Measurements from ENCODE around the gene POLE. TPM values are rescaled to one million over a fixed set of nuclear protein-coding genes. Genes with fewer than 3 reads are reported as not detected.

The POLE gene
- total and polyA plus RNA-seq, 2 donors from 2014 or later = 5.3 to 23.0 TPM

GRCh38 chr12:132606927-132607326, 80.2 kb downstream of the POLE start:
- H3K27me3 ChIP-seq (ENCODE audit: control insufficient read depth, insufficient read depth, low read length) = no peaks in the 10 kb centered on the region
- H3K4me1 ChIP-seq (ENCODE audit: control insufficient read depth in 2 of 3, insufficient read depth in 2 of 3, low read depth in 1 of 3, low read length in 3 of 3) = peaks cover 0 to 16% (median 0%) of the 10 kb centered on the region in 3 donors
- no peaks in the 10 kb centered on the region for H3K36me3 ChIP-seq (ENCODE audit: control insufficient read depth in 2 of 3, insufficient read depth in 3 of 3, low read length in 3 of 3)
- intact Hi-C loops (cut with DNase I) = no loop called here
- H3K9ac ChIP-seq (ENCODE audit: low read length in 3 of 3) = no peak overlapping the region
- FAIRE-seq (no peak), DNase-seq (peak in 1 of 5 donors; percentile 31)
- no peak for TF ChIP-seq CTCF (IDR thresholded peaks at IDR 0.05; ENCODE audit: borderline replicate concordance, extremely low read depth, insufficient read depth)
- peaks cover 0 to 7% (median 0%) of the 10 kb centered on the region in 3 donors for H3K9me3 ChIP-seq (ENCODE audit: control insufficient read depth in 2 of 3, insufficient read depth in 1 of 3, low read length in 3 of 3)
- H3K27ac ChIP-seq (ENCODE audit: low read depth in 2 of 2, low read length in 2 of 2) = no peak overlapping the region
- no peak overlapping the region for H3K4me3 ChIP-seq (ENCODE audit: low read length in 3 of 3)

- no peak for FAIRE-seq
- DNase-seq = peak in 1 of 5 donors; percentile 39
- no peak for TF ChIP-seq CTCF (IDR thresholded peaks at IDR 0.05; ENCODE audit: borderline replicate concordance, extremely low read depth, insufficient read depth)
- intact Hi-C loops (cut with DNase I) = no loop called here
- Histone ChIP-seq H3K27ac (ENCODE audit: low read depth in 2 of 2, low read length in 2 of 2) (no peak overlapping the region), H3K4me3 (ENCODE audit: low read length in 3 of 3) (no peak overlapping the region), H3K36me3 (ENCODE audit: control insufficient read depth in 2 of 3, insufficient read depth in 3 of 3, low read length in 3 of 3) (no peaks in the 10 kb centered on the region), H3K9me3 (ENCODE audit: control insufficient read depth in 2 of 3, insufficient read depth in 1 of 3, low read length in 3 of 3) (peaks cover 0 to 3% (median 0%) of the 10 kb centered on the region in 3 donors), H3K4me1 (ENCODE audit: control insufficient read depth in 2 of 3, insufficient read depth in 2 of 3, low read depth in 1 of 3, low read length in 3 of 3) (peaks cover 0 to 18% (median 0%) of the 10 kb centered on the region in 3 donors), H3K27me3 (ENCODE audit: control insufficient read depth, insufficient read depth, low read length) (no peaks in the 10 kb centered on the region), H3K9ac (ENCODE audit: low read length in 3 of 3) (no peak overlapping the region)
These were observed 80.7 kb downstream of the POLE start for GRCh38 chr12:132606466-132606865.

DNA sequence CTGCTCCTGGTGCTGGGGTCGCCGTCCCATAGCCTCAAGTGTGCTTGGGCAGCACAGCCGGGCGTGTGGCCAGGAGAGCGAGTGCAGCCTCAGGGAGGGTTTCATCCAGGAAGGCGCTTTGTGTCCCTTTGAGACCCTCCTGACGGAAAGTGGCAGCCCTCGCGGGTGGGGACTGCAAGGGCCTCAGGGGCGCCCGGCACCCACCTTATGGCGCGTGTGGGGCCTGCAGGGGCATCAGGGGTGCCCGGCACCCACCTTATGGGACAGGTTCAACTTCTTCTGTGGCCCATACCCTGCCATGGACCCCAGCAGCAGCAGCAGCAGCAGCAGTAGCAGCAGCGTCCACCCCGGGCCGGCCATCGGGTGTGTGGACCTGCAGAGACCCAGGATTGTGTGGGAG, 81.2 kb downstream of the POLE start:
- no peak overlapping the region for H3K9ac ChIP-seq (ENCODE audit: low read length in 3 of 3)
- H3K9me3 ChIP-seq (ENCODE audit: control insufficient read depth in 2 of 3, insufficient read depth in 1 of 3, low read length in 3 of 3) = no peaks in the 10 kb centered on the region
- no peaks in the 10 kb centered on the region for H3K36me3 ChIP-seq (ENCODE audit: control insufficient read depth in 2 of 3, insufficient read depth in 3 of 3, low read length in 3 of 3)
- H3K27me3 ChIP-seq (ENCODE audit: control insufficient read depth, insufficient read depth, low read length) = no peaks in the 10 kb centered on the region
- H3K27ac ChIP-seq (ENCODE audit: low read depth in 2 of 2, low read length in 2 of 2) = no peak overlapping the region
- no peak overlapping the region for H3K4me3 ChIP-seq (ENCODE audit: low read length in 3 of 3)
- no peak for FAIRE-seq
- peaks cover 0 to 21% (median 0%) of the 10 kb centered on the region in 3 donors for H3K4me1 ChIP-seq (ENCODE audit: control insufficient read depth in 2 of 3, insufficient read depth in 2 of 3, low read depth in 1 of 3, low read length in 3 of 3)
- TF ChIP-seq CTCF (IDR thresholded peaks at IDR 0.05; ENCODE audit: borderline replicate concordance, extremely low read depth, insufficient read depth) = no peak
- intact Hi-C loops (cut with DNase I) = no loop called here
- DNase-seq = peak in 2 of 5 donors; percentile 40 to 48

Data from kidney (tissue), 14 donors.